ENCODE results near the gene TUBA4B. TPM values are rescaled to one million over a fixed set of nuclear protein-coding genes. Genes with fewer than 3 reads are reported as not detected.

Gene TUBA4B
- polyA plus RNA-seq, 3 donors, result not detected

DNA sequence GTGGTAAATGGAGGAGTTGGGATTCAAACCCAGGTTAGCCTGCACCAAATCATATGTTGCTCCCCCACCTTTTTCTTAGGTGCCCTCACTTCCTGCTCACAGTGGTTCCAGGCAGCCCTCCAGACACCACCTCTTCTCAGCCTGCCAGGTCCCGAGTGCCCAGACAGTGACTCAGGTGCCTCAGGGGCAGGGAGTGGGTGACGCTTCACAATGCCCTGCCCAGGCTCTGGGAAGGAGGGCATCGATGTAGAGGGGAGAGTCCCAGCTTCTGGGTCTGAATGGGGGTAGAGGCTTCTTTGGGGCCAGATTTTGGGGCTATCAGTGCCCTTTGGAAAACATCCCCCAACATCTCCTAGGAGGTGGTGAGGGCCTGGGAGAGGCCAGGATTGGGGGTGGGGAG lies 20.9 kb downstream of the TUBA4B start:
- TF ChIP-seq, protein P1, sequence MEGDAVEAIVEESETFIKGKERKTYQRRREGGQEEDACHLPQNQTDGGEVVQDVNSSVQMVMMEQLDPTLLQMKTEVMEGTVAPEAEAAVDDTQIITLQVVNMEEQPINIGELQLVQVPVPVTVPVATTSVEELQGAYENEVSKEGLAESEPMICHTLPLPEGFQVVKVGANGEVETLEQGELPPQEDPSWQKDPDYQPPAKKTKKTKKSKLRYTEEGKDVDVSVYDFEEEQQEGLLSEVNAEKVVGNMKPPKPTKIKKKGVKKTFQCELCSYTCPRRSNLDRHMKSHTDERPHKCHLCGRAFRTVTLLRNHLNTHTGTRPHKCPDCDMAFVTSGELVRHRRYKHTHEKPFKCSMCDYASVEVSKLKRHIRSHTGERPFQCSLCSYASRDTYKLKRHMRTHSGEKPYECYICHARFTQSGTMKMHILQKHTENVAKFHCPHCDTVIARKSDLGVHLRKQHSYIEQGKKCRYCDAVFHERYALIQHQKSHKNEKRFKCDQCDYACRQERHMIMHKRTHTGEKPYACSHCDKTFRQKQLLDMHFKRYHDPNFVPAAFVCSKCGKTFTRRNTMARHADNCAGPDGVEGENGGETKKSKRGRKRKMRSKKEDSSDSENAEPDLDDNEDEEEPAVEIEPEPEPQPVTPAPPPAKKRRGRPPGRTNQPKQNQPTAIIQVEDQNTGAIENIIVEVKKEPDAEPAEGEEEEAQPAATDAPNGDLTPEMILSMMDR (IDR thresholded peaks at IDR 0.05), result no peak
- Mint-ChIP-seq H3K27me3 (ENCODE audit: low read depth in 3 of 3) (peaks cover 14 to 23% (median 15%) of the 10 kb centered on the region in 3 donors), H3K4me1 (peaks cover 17% of the 10 kb centered on the region), H3K27ac (peak overlapping the region in 1 of 7 donors; percentile 35), H3K36me3 (no peaks in the 10 kb centered on the region), H3K9me3 (no peaks in the 10 kb centered on the region), H3K4me3 (no peak overlapping the region)
- peaks cover 14 to 17% of the 10 kb centered on the region in 2 donors for H3K4me1 ChIP-seq (ENCODE audit: control insufficient read depth in 1 of 2, insufficient read depth in 2 of 2, low read length in 2 of 2)
- no peaks in the 10 kb centered on the region for H3K79me2 ChIP-seq (ENCODE audit: insufficient read depth, low read length)
- H3K36me3 ChIP-seq (replicated peaks in 1 of 2; ENCODE audit: control insufficient read depth in 1 of 2, insufficient read depth in 2 of 2, low read length in 2 of 2), result no peaks in the 10 kb centered on the region
- intact Hi-C loops (cut with micrococcal nuclease), result no loop called here
- no peaks in the 10 kb centered on the region for H4K20me1 ChIP-seq (ENCODE audit: insufficient read depth, low read length)
- H3K27ac ChIP-seq (ENCODE audit: low read depth in 1 of 2, low read length in 2 of 2), result no peak overlapping the region
- no peaks in the 10 kb centered on the region for H3K27me3 ChIP-seq (ENCODE audit: control insufficient read depth in 2 of 2, insufficient read depth in 2 of 2, low read length in 2 of 2)
- no peak overlapping the region for H2AFZ ChIP-seq (ENCODE audit: insufficient read depth, low read depth, low read length, poor library complexity, severe bottlenecking)
- no CpG with 5 or more reads among the region's 3 CpGs for WGBS (ENCODE audit: insufficient coverage)
- H3K4me2 ChIP-seq (replicated peaks; ENCODE audit: extremely low read depth, low read length, poor library complexity, severe bottlenecking), result no peak overlapping the region
- H3K9ac ChIP-seq (ENCODE audit: insufficient read depth, low read length, poor library complexity, severe bottlenecking), result no peak overlapping the region
- H3K4me3 ChIP-seq (replicated peaks in 1 of 3; ENCODE audit: low read depth in 2 of 3, low read length in 3 of 3), result no peak overlapping the region
- no peak for DNase-seq
- no peaks in the 10 kb centered on the region for H3K9me3 ChIP-seq (replicated peaks in 1 of 2; ENCODE audit: control insufficient read depth in 1 of 2, insufficient read depth in 1 of 2, low read length in 2 of 2)

GRCh38 chr2:219274361-219274921 lies 21.4 kb downstream of the TUBA4B start:
- Histone ChIP-seq H3K27me3 (ENCODE audit: control insufficient read depth in 2 of 2, insufficient read depth in 2 of 2, low read length in 2 of 2) (no peaks in the 10 kb centered on the region), H3K27ac (ENCODE audit: low read depth in 1 of 2, low read length in 2 of 2) (no peak overlapping the region), H2AFZ (ENCODE audit: insufficient read depth, low read depth, low read length, poor library complexity, severe bottlenecking) (no peak overlapping the region), H3K79me2 (ENCODE audit: insufficient read depth, low read length) (no peaks in the 10 kb centered on the region), H3K36me3 (replicated peaks in 1 of 2; ENCODE audit: control insufficient read depth in 1 of 2, insufficient read depth in 2 of 2, low read length in 2 of 2) (no peaks in the 10 kb centered on the region), H3K9me3 (replicated peaks in 1 of 2; ENCODE audit: control insufficient read depth in 1 of 2, insufficient read depth in 1 of 2, low read length in 2 of 2) (no peaks in the 10 kb centered on the region), H3K4me3 (replicated peaks in 1 of 3; ENCODE audit: low read depth in 2 of 3, low read length in 3 of 3) (no peak overlapping the region), H3K9ac (ENCODE audit: insufficient read depth, low read length, poor library complexity, severe bottlenecking) (no peak overlapping the region), H4K20me1 (ENCODE audit: insufficient read depth, low read length) (no peaks in the 10 kb centered on the region), H3K4me2 (replicated peaks; ENCODE audit: extremely low read depth, low read length, poor library complexity, severe bottlenecking) (no peak overlapping the region), H3K4me1 (ENCODE audit: control insufficient read depth in 1 of 2, insufficient read depth in 2 of 2, low read length in 2 of 2) (peaks cover 14 to 17% of the 10 kb centered on the region in 2 donors)
- 86% methylated on average over 1 of the region's 6 CpGs for WGBS (ENCODE audit: insufficient coverage)
- Mint-ChIP-seq H3K4me1 (peaks cover 17% of the 10 kb centered on the region), H3K9me3 (no peaks in the 10 kb centered on the region), H3K27me3 (ENCODE audit: low read depth in 3 of 3) (peaks cover 14 to 23% (median 15%) of the 10 kb centered on the region in 3 donors), H3K27ac (peak overlapping the region in 1 of 7 donors; percentile 35), H3K4me3 (no peak overlapping the region), H3K36me3 (no peaks in the 10 kb centered on the region)
- DNase-seq, result no peak
- TF ChIP-seq, protein P1 (IDR thresholded peaks at IDR 0.05), result no peak
- intact Hi-C loops (cut with micrococcal nuclease), result no loop called here
